Body of pancreas (tissue), 4 donors: ENCODE results near the gene NFATC2. TPM values are rescaled to one million over a fixed set of nuclear protein-coding genes. Genes with fewer than 3 reads are reported as not detected.

Experiments
- ATAC-seq: fragments of 150-250 bp; one replicate; pipeline ENCODE4 v1.9.1; 2016
- DNase-seq, 4 donors: peaks; one replicate each; pipeline ENCODE4 v3.0.0-alpha.2; 2019
- H3K27ac ChIP-seq, 4 donors: fragments of 200-600 bp; sonication (generic); 1 replicate in 3 of 4; 2 replicates in 1 of 4; pipeline versions ENCODE4 v1.5.1 to v1.6.1; 2016 to 2019; ENCODE audit warnings: mild to moderate bottlenecking in 1 of 4, mixed read lengths in 1 of 4, moderate library complexity in 1 of 4
- H3K27me3 ChIP-seq, 2 donors: fragments of 200-600 bp; sonication (generic); one replicate each; pipeline ENCODE4 v1.6.0; 2016; ENCODE audit warnings: mild to moderate bottlenecking in 1 of 2
- H3K36me3 ChIP-seq, 2 donors: fragments of 200-600 bp; sonication (generic); replicated peaks in 1 of 2; 2 replicates each; pipeline ENCODE4 v1.5.1; 2016; ENCODE audit warnings: low read depth in 2 of 2; ENCODE audit not compliant: insufficient read depth in 1 of 2
- H3K4me1 ChIP-seq: fragments of 200-600 bp; sonication (generic); one replicate; pipeline ENCODE4 v1.6.0; 2016
- H3K4me3 ChIP-seq, 2 donors: fragments of 200-600 bp; sonication (generic); 1 replicate in 1 of 2; 2 replicates in 1 of 2; pipeline ENCODE4 v1.5.1; 2016 to 2019
- H3K9me3 ChIP-seq, 3 donors: fragments of 200-600 bp; sonication (generic); 1 replicate in 2 of 3; 2 replicates in 1 of 3; pipeline ENCODE4 v1.5.1; 2016
- POLR2A ChIP-seq, 3 donors: fragments of 450-650 bp; IDR thresholded peaks; one replicate each; pipeline ENCODE4 v1.6.1; 2016; ENCODE audit warnings: antibody characterized with exemption in 3 of 3, mild to moderate bottlenecking in 2 of 3
- WGBS, 2 donors: methylation state at CpG; one replicate each; pipeline ENCODE4 v1.1.5; 2017; 5-methylcytosine and 5-hydroxymethylcytosine counted together
- intact Hi-C: fragments of 100-400 bp; cut with DNase I; formaldehyde crosslinking; loops from one replicate; pipeline ENCODE4 v1.15.1; 2023
- total RNA-seq, 2 donors: library from RNA; depleted of rRNA; stranded (reverse); fragments of >200 nt; gene quantifications; one replicate each; pipeline ENCODE4 v1.1.0, GENCODE V29; 2016
- TF ChIP-seq, protein P1 (sequence below), 7 experiments: fragments of 450-650 bp in 4 of 7; fragments of 200-600 bp in 3 of 7; sonication (generic) in 3 of 7; IDR thresholded peaks; one replicate each; pipeline ENCODE4 v1.5.1; 2016 to 2019; ENCODE audit warnings: antibody characterized with exemption in 7 of 7

NFATC2 gene
- total RNA-seq, 2 donors from 2014 or later: 4.9 to 7.6 TPM

DNA sequence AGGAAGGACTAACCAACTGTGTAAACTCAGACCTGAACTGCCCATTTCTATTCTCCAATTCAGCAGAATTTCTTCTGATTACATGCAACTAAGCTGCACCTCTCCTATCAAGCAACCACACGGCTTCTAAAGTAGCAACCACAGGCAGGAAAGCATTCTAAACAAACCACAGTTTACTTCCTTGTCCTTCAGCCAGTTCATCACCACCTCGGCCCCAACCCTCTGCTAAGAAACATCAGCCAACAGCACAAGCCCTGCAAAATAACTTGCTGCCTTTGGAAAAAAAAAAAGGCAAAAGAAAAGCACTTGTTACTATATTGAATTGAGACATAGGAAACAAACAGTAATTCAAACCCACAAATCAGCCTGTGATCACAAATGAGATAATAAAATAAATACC lies 140.3 kb downstream of the NFATC2 start:
- Histone ChIP-seq H3K36me3 (no peaks in the 10 kb centered on the region), H3K4me1 (peaks cover 6% of the 10 kb centered on the region), H3K4me3 (no peak overlapping the region), H3K27ac (no peak overlapping the region), H3K27me3 (no peaks in the 10 kb centered on the region), H3K9me3 (no peaks in the 10 kb centered on the region)
- WGBS, 2 donors: 17 to 36% methylated on average over 2 of the region's 2 CpGs
- no peak for ATAC-seq
- TF ChIP-seq, protein P1, sequence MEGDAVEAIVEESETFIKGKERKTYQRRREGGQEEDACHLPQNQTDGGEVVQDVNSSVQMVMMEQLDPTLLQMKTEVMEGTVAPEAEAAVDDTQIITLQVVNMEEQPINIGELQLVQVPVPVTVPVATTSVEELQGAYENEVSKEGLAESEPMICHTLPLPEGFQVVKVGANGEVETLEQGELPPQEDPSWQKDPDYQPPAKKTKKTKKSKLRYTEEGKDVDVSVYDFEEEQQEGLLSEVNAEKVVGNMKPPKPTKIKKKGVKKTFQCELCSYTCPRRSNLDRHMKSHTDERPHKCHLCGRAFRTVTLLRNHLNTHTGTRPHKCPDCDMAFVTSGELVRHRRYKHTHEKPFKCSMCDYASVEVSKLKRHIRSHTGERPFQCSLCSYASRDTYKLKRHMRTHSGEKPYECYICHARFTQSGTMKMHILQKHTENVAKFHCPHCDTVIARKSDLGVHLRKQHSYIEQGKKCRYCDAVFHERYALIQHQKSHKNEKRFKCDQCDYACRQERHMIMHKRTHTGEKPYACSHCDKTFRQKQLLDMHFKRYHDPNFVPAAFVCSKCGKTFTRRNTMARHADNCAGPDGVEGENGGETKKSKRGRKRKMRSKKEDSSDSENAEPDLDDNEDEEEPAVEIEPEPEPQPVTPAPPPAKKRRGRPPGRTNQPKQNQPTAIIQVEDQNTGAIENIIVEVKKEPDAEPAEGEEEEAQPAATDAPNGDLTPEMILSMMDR (IDR thresholded peaks at IDR 0.05): no peak
- TF ChIP-seq POLR2A (IDR thresholded peaks at IDR 0.05): no peak
- intact Hi-C loops: no loop called here
- DNase-seq: no peak

GRCh38 chr20:51401496-51401895 lies 141.0 kb downstream of the NFATC2 start:
- H3K36me3 ChIP-seq: no peaks in the 10 kb centered on the region
- TF ChIP-seq POLR2A (IDR thresholded peaks at IDR 0.05): no peak
- TF ChIP-seq, protein P1 (IDR thresholded peaks at IDR 0.05): no peak
- intact Hi-C loops: no loop called here
- no peaks in the 10 kb centered on the region for H3K9me3 ChIP-seq
- no peaks in the 10 kb centered on the region for H3K27me3 ChIP-seq
- DNase-seq (no peak), ATAC-seq (no peak)
- peaks cover 6% of the 10 kb centered on the region for H3K4me1 ChIP-seq
- H3K4me3 ChIP-seq: no peak overlapping the region
- WGBS, 2 donors: 91 to 94% methylated on average over 4 of the region's 4 CpGs
- H3K27ac ChIP-seq: no peak overlapping the region

- DNase-seq: peak in 1 of 4 donors; percentile 20
Measured at GRCh38 chr20:51400051-51400926, 142.2 kb downstream of the NFATC2 start.

DNA sequence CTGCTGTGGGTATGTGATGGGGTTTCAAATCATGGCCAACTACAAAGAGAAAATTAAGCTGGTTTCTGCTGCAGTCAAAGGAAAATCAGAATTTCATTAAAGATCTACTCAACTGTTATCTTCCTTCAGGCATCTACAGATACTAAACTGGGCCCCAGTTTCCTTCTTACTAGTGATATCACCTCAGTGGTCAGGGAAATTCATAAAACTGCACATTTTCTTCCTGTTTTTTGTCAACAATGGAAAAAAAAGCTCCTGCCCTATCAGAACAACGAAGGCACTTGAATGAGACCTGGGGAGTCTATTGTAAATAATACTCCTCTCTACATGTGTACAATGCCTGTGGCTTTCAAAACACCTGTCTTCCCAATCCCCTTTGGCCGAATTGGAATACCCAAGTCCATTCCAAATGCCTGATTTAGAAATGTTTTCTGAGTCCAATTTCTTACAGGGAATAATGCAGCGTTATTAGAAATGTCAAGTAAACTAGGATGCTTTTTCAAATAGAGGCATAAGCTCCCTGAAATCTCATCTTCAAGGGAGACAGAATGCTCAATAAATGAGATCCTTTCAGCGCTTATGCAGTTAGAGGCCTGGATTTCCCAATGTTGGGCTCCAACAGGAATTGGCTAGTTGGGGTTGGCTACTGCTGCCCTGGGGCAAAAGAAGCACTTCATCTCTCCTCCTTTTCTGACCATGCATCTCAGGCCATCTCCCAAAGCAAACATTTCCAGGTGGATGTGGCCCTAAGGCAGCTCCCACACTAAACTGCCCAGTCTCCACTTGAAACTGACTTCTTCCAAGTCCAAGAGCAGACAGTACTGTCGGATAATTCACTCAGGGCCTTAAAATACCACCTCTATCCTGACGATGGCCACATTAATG lies 143.3 kb downstream of the NFATC2 start:
- Histone ChIP-seq H3K36me3 (no peaks in the 10 kb centered on the region), H3K4me1 (peaks cover 6% of the 10 kb centered on the region), H3K4me3 (no peak overlapping the region), H3K27me3 (no peaks in the 10 kb centered on the region), H3K27ac (no peak overlapping the region), H3K9me3 (no peaks in the 10 kb centered on the region)
- intact Hi-C loops: no loop called here
- ATAC-seq (no peak), DNase-seq (no peak)
- 82 to 86% methylated on average over 6 of the region's 6 CpGs for WGBS, 2 donors
- TF ChIP-seq, protein P1 (IDR thresholded peaks at IDR 0.05): no peak

More at GRCh38 chr20:51400051-51400926, 142.2 kb downstream of the NFATC2 start:
- H3K4me1 ChIP-seq: peaks cover 6% of the 10 kb centered on the region
- no peaks in the 10 kb centered on the region for H3K9me3 ChIP-seq
- H3K4me3 ChIP-seq: no peak overlapping the region
- H3K27ac ChIP-seq: no peak overlapping the region
- intact Hi-C loops: no loop called here
- WGBS, 2 donors: 88 to 93% methylated on average over 15 to 17 of the region's 17 CpGs
- no peak for ATAC-seq
- no peaks in the 10 kb centered on the region for H3K36me3 ChIP-seq
- H3K27me3 ChIP-seq: no peaks in the 10 kb centered on the region
- no peak for TF ChIP-seq POLR2A (IDR thresholded peaks at IDR 0.05)
- TF ChIP-seq, protein P1 (IDR thresholded peaks at IDR 0.05): no peak
